HepG2 (cell line): ENCODE measurements around the gene ANKZF1. TPM values are rescaled to one million over a fixed set of nuclear protein-coding genes. Genes with fewer than 3 reads are reported as not detected.
A peak's percentile ranks its signal among the peaks of the same experiment; 100 is the strongest.

Experiments used
- CAMTA2 ChIP-seq: sonication (generic); formaldehyde crosslinking; IDR thresholded peaks from 2 replicates; pipeline ENCODE4 v1.4.0; 2020; ENCODE audit warnings: mild to moderate bottlenecking, missing genetic modification reagents, borderline replicate concordance
- FOXP4 ChIP-seq: sonication (generic); formaldehyde crosslinking; IDR thresholded peaks from 2 replicates; pipeline ENCODE4 v1.4.0; 2020; ENCODE audit warnings: missing genetic modification reagents
- JARID2 ChIP-seq: sonication (generic); formaldehyde crosslinking; IDR thresholded peaks from 2 replicates; pipeline ENCODE4 v1.8.1; 2023; ENCODE audit warnings: missing genetic modification reagents, inconsistent platforms; ENCODE audit not compliant: insufficient replicate concordance
- MTA1 ChIP-seq: sonication (generic); formaldehyde crosslinking; IDR thresholded peaks from 2 replicates; pipeline ENCODE4 v1.4.0; 2020; ENCODE audit warnings: missing genetic modification reagents, mild to moderate bottlenecking, borderline replicate concordance
- MYNN ChIP-seq: sonication (generic); formaldehyde crosslinking; IDR thresholded peaks from 2 replicates; pipeline ENCODE4 v1.4.0; 2020; ENCODE audit warnings: mild to moderate bottlenecking, low read depth, missing genetic modification reagents
- PAWR ChIP-seq: sonication (generic); formaldehyde crosslinking; IDR thresholded peaks from 2 replicates; pipeline ENCODE4 v1.4.0; 2020; ENCODE audit warnings: missing genetic modification reagents, mild to moderate bottlenecking, borderline replicate concordance
- SATB2 ChIP-seq: sonication (generic); formaldehyde crosslinking; IDR thresholded peaks from 2 replicates; pipeline ENCODE4 v1.5.0; 2020; ENCODE audit warnings: missing genetic modification reagents
- SMAD1 ChIP-seq: sonication (generic); formaldehyde crosslinking; IDR thresholded peaks from 2 replicates; pipeline ENCODE4 v1.4.0; 2020; ENCODE audit warnings: missing genetic modification reagents, low read depth, mild to moderate bottlenecking, borderline replicate concordance
- STAG1 ChIP-seq: sonication (generic); formaldehyde crosslinking; IDR thresholded peaks from 2 replicates; pipeline ENCODE4 v1.4.0; 2020; ENCODE audit warnings: missing genetic modification reagents
- TARDBP ChIP-seq: sonication (generic); formaldehyde crosslinking; IDR thresholded peaks from 2 replicates; pipeline ENCODE4 v1.8.0; 2022; ENCODE audit warnings: mild to moderate bottlenecking, missing genetic modification reagents
- TCF7 ChIP-seq: sonication (generic); IDR thresholded peaks from 2 replicates; pipeline ENCODE4 v1.6.1; 2016; ENCODE audit warnings: antibody characterized with exemption, low read depth
- ZNF609 ChIP-seq: sonication (generic); formaldehyde crosslinking; IDR thresholded peaks from 2 replicates; pipeline ENCODE4 v1.4.0; 2020; ENCODE audit warnings: mild to moderate bottlenecking, missing genetic modification reagents, borderline replicate concordance
- polyA plus RNA-seq, 8 experiments: library from polyadenylated mRNA; depleted of rRNA in 3 of 8; stranded (reverse) in 7 of 8; unstranded in 1 of 8; fragments of >200 nt; fragmentation: Illumina TruSeq in 4 of 8; extraction: Trizol in 4 of 8; gene quantifications; 2 replicates each; pipeline versions ENCODE4 v1.2.1 to v1.2.3, GENCODE V29; 2011 to 2016; ENCODE audit warnings: low read depth in 4 of 8, missing spikeins in 1 of 8, mixed read lengths in 1 of 8; ENCODE audit not compliant: insufficient read depth in 1 of 8
- total RNA-seq, 5 experiments: library from RNA; depleted of rRNA; stranded (reverse); fragments of >200 nt; fragmentation: Illumina TruSeq; extraction: Trizol; gene quantifications; 2 replicates each; pipeline ENCODE4 v1.2.3, GENCODE V29; 2016; ENCODE audit warnings: low read depth in 1 of 5
- TF ChIP-seq, protein P1 (sequence below): sonication (generic); formaldehyde crosslinking; IDR thresholded peaks from 2 replicates; pipeline ENCODE4 v1.4.0; 2020; ENCODE audit warnings: missing genetic modification reagents
- TF ChIP-seq, protein P2 (sequence below): sonication (generic); formaldehyde crosslinking; IDR thresholded peaks from 2 replicates; pipeline ENCODE4 v1.9.0; 2022; ENCODE audit warnings: low read depth, missing genetic modification reagents

The ANKZF1 gene
- total and polyA plus RNA-seq, 2 of the 13 experiments (the other 11 are each of a cell fraction or from before 2014, with no cell fraction given): 25.3 to 128 TPM

- TF ChIP-seq, protein P1, sequence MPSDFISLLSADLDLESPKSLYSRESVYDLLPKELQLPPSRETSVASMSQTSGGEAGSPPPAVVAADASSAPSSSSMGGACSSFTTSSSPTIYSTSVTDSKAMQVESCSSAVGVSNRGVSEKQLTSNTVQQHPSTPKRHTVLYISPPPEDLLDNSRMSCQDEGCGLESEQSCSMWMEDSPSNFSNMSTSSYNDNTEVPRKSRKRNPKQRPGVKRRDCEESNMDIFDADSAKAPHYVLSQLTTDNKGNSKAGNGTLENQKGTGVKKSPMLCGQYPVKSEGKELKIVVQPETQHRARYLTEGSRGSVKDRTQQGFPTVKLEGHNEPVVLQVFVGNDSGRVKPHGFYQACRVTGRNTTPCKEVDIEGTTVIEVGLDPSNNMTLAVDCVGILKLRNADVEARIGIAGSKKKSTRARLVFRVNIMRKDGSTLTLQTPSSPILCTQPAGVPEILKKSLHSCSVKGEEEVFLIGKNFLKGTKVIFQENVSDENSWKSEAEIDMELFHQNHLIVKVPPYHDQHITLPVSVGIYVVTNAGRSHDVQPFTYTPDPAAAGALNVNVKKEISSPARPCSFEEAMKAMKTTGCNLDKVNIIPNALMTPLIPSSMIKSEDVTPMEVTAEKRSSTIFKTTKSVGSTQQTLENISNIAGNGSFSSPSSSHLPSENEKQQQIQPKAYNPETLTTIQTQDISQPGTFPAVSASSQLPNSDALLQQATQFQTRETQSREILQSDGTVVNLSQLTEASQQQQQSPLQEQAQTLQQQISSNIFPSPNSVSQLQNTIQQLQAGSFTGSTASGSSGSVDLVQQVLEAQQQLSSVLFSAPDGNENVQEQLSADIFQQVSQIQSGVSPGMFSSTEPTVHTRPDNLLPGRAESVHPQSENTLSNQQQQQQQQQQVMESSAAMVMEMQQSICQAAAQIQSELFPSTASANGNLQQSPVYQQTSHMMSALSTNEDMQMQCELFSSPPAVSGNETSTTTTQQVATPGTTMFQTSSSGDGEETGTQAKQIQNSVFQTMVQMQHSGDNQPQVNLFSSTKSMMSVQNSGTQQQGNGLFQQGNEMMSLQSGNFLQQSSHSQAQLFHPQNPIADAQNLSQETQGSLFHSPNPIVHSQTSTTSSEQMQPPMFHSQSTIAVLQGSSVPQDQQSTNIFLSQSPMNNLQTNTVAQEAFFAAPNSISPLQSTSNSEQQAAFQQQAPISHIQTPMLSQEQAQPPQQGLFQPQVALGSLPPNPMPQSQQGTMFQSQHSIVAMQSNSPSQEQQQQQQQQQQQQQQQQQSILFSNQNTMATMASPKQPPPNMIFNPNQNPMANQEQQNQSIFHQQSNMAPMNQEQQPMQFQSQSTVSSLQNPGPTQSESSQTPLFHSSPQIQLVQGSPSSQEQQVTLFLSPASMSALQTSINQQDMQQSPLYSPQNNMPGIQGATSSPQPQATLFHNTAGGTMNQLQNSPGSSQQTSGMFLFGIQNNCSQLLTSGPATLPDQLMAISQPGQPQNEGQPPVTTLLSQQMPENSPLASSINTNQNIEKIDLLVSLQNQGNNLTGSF (CRISPR knock-in tag): 0 out of 2 replicates have a peak, but pooled peaks have one; percentile 47
- TF ChIP-seq TARDBP (CRISPR knock-in tag): peak; percentile 60
- peak; percentile 89; the same call in 1 of the 2 replicates for TF ChIP-seq SATB2 (CRISPR knock-in tag)
- TF ChIP-seq SMAD1: no peak; the same call in 1 of the 2 replicates
- peak; percentile 82; the same call in 1 of the 2 replicates for TF ChIP-seq FOXP4 (CRISPR knock-in tag)
- TF ChIP-seq MTA1: peak; percentile 35; the same call in 1 of the 2 replicates
- TF ChIP-seq, protein P2, sequence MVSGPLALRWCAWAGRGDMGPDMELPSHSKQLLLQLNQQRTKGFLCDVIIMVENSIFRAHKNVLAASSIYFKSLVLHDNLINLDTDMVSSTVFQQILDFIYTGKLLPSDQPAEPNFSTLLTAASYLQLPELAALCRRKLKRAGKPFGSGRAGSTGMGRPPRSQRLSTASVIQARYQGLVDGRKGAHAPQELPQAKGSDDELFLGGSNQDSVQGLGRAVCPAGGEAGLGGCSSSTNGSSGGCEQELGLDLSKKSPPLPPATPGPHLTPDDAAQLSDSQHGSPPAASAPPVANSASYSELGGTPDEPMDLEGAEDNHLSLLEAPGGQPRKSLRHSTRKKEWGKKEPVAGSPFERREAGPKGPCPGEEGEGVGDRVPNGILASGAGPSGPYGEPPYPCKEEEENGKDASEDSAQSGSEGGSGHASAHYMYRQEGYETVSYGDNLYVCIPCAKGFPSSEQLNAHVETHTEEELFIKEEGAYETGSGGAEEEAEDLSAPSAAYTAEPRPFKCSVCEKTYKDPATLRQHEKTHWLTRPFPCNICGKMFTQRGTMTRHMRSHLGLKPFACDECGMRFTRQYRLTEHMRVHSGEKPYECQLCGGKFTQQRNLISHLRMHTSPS (CRISPR knock-in tag): no peak
- TF ChIP-seq PAWR (CRISPR knock-in tag): no peak
- no peak for TF ChIP-seq TCF7
- no peak; the same call in 1 of the 2 replicates for TF ChIP-seq STAG1
- TF ChIP-seq JARID2: no peak
- TF ChIP-seq MYNN (CRISPR knock-in tag): no peak; the same call in 1 of the 2 replicates
- peak; percentile 69 for TF ChIP-seq ZNF609 (CRISPR knock-in tag)
- 0 out of 2 replicates have a peak, but pooled peaks have one; percentile 15 for TF ChIP-seq CAMTA2
Measured at GRCh38 chr2:219229305-219230058, at the start of gene ANKZF1, which contains the start of gene ATG9A (continued).
